MCF 10A (cell line): ENCODE results near the gene ADGRL3. TPM values are rescaled to one million over a fixed set of nuclear protein-coding genes. Genes with fewer than 3 reads are reported as not detected.

Experiments
- BruUV-seq: library from RNA; stranded (reverse); fragments of 400-500 nt; replicated peaks from 2 replicates; lab custom pipeline; 2021; lab: Mats Ljungman, UMichigan
- CTCF ChIA-PET: fragments of 300-600 bp; sonication (Branson Sonifier 250); formaldehyde crosslinking; extraction: SDS; loops from one replicate; lab custom pipeline; 2021; ENCODE audit warnings: antibody characterized with exemption, inconsistent platforms; lab: Yijun Ruan, JAX
- POLR2A ChIA-PET: fragments of 300-600, 350-650 bp; sonication (Branson Sonifier 250); formaldehyde crosslinking; extraction: SDS; loops from one replicate; lab custom pipeline; 2020; ENCODE audit warnings: antibody characterized with exemption, inconsistent platforms; lab: Yijun Ruan, JAX
- DNase-seq: peaks from one replicate; pipeline ENCODE4 v3.0.0-alpha.2; 2018; ENCODE audit not compliant: unreplicated experiment
- H3K27ac Mint-ChIP-seq: one replicate; pipeline ENCODE4 v1.8.0; 2022; ENCODE audit warnings: mild to moderate bottlenecking, low read depth, mixed read lengths; ENCODE audit not compliant: unreplicated experiment
- H3K27me3 Mint-ChIP-seq: one replicate; pipeline ENCODE4 v1.8.0; 2022; ENCODE audit warnings: mixed read lengths; ENCODE audit not compliant: insufficient read depth, unreplicated experiment
- H3K36me3 Mint-ChIP-seq: one replicate; pipeline ENCODE4 v1.8.0; 2022; ENCODE audit warnings: mild to moderate bottlenecking, moderate library complexity, mixed read lengths; ENCODE audit not compliant: insufficient read depth, unreplicated experiment
- H3K4me1 Mint-ChIP-seq: one replicate; pipeline ENCODE4 v1.8.0; 2022; ENCODE audit warnings: mixed read lengths; ENCODE audit not compliant: insufficient read depth, unreplicated experiment
- H3K4me3 Mint-ChIP-seq: one replicate; pipeline ENCODE4 v1.8.0; 2022; ENCODE audit warnings: mild to moderate bottlenecking, moderate library complexity, mixed read lengths; ENCODE audit not compliant: unreplicated experiment
- H3K9me3 Mint-ChIP-seq: one replicate; pipeline ENCODE4 v1.8.0; 2022; ENCODE audit warnings: mixed read lengths; ENCODE audit not compliant: unreplicated experiment
- CTCF ChIP-seq: fragments of 200-600 bp; IDR thresholded peaks from one replicate; pipeline ENCODE4 v1.8.0; 2022; ENCODE audit warnings: antibody characterized with exemption, mild to moderate bottlenecking; ENCODE audit not compliant: unreplicated experiment
- intact Hi-C: fragments of 100-400 bp; cut with micrococcal nuclease; formaldehyde crosslinking; loops from 2 replicates; pipeline ENCODE4 v1.14.1; 2022
- total RNA-seq: library from RNA; stranded (reverse); gene quantifications from 2 replicates; pipeline ENCODE4 v1.2.3, GENCODE V29; 2022

ADGRL3 gene
- total RNA-seq, 1 experiment from 2014 or later: 3.6 TPM

- CTCF ChIA-PET: no interaction called here
- BruUV-seq: no TSS peak
- Mint-ChIP-seq H3K4me1 (no peaks in the 10 kb centered on the region), H3K9me3 (no peaks in the 10 kb centered on the region), H3K27me3 (no peaks in the 10 kb centered on the region), H3K4me3 (no peak overlapping the region), H3K36me3 (no peaks in the 10 kb centered on the region), H3K27ac (no peak overlapping the region)
- DNase-seq: no peak
- POLR2A ChIA-PET: no interaction called here
- intact Hi-C loops: no loop called here
- no peak for TF ChIP-seq CTCF
These were observed 23.3 kb downstream of the ADGRL3 start for GRCh38 chr4:61223385-61223784.

- Mint-ChIP-seq H3K36me3 (no peaks in the 10 kb centered on the region), H3K4me3 (no peak overlapping the region), H3K27ac (no peak overlapping the region), H3K27me3 (no peaks in the 10 kb centered on the region), H3K9me3 (no peaks in the 10 kb centered on the region), H3K4me1 (no peaks in the 10 kb centered on the region)
- no TSS peak for BruUV-seq
- TF ChIP-seq CTCF: no peak
- intact Hi-C loops: no loop called here
- ChIA-PET CTCF (no interaction called here), POLR2A (interaction anchor here (0.7 kb wide), 1 partner anchor 1483 kb away, joined by 3 read pairs; no protein-coding TSS in a partner anchor)
- DNase-seq: no peak
These were observed 24.4 kb downstream of the ADGRL3 start for GRCh38 chr4:61224573-61224972.

- no peaks in the 10 kb centered on the region for H3K36me3 Mint-ChIP-seq
- ChIA-PET CTCF (interaction anchor here (0.7 kb wide), 1 partner anchor 282 kb away, joined by 4 read pairs; no protein-coding TSS in a partner anchor), POLR2A (interaction anchor here (1.4 kb wide), 1 partner anchor 23 kb away, joined by 3 read pairs; no protein-coding TSS in a partner anchor)
- no TSS peak for BruUV-seq
- H3K4me1 Mint-ChIP-seq: no peaks in the 10 kb centered on the region
- intact Hi-C loops: no loop called here
- no peaks in the 10 kb centered on the region for H3K27me3 Mint-ChIP-seq
- no peak overlapping the region for H3K27ac Mint-ChIP-seq
- no peak for DNase-seq
- no peak for TF ChIP-seq CTCF
- H3K9me3 Mint-ChIP-seq: no peaks in the 10 kb centered on the region
- H3K4me3 Mint-ChIP-seq: no peak overlapping the region
These were observed 25.5 kb downstream of the ADGRL3 start for GRCh38 chr4:61225656-61226055.

- intact Hi-C loops: no loop called here
- no peak for DNase-seq
These were observed 31.3 kb downstream of the ADGRL3 start for GRCh38 chr4:61231421-61231820.

More at GRCh38 chr4:61231421-61231820, 31.3 kb downstream of the ADGRL3 start:
- TF ChIP-seq CTCF: no peak
- CTCF ChIA-PET: no interaction called here
- Mint-ChIP-seq H3K9me3 (no peaks in the 10 kb centered on the region), H3K27me3 (no peaks in the 10 kb centered on the region), H3K27ac (no peak overlapping the region), H3K4me1 (no peaks in the 10 kb centered on the region), H3K4me3 (no peak overlapping the region), H3K36me3 (no peaks in the 10 kb centered on the region)
- POLR2A ChIA-PET: interaction anchor here (0.6 kb wide), 1 partner anchor 22 kb away, joined by 3 read pairs; no protein-coding TSS in a partner anchor
- no TSS peak for BruUV-seq
